HG03571 (cell line): ENCODE data around the gene EIF1B.

Experiments used
- ATAC-seq: cut with Tn5 transposase; IDR thresholded peaks from one replicate; pipeline ENCODE4 v1.9.1; 2021; ENCODE audit not compliant: unreplicated experiment

Gene EIF1B

DNA sequence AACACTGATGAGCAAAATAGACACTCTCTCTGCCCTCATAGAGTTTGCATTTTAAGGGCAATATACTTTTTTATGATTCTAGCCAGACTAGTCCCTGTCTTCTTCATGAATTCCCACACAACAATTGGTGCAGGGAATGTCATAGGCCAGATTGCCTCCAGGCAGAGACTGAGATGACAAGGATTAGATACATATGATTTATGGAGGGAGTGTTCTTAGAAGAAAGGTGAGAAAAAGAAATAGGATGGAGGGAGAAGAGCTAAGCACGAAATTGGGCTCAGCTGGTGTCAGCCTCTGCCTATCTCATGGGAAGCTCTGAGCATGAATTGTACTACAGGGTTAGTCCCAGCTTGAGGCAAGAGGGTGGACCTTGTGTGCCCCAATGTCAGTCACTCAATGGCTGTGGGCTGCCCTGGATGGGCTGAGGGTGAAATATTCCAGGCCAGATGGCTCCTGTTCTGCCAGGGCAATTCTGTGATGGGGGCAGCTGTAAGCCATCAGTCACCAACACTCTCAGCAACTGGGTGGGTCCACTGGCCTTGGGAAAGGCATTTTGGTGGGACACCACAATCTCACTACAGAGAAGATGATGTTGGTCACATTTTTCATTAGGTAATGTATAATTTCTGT is 31.1 kb downstream of the EIF1B start:
- ATAC-seq, result no peak

DNA sequence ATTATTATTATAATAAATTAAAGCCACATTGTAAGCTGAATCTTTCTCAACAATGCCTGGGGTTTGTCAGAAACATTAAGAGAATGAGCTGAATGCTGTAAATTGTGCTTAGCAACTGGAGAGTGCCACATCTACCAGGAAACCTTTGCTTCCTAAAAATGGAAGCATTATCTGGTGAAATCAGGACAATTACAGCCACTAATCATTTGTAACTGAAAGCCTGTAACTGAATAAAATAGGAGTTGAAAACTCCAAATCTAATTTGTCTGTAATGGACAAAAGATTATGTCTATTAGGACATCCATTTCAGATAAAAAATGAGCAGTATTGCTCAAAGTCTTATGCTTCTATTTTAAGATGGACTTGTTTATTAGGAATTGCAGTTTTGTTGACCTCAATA is 32.2 kb downstream of the EIF1B start:
- ATAC-seq, result no peak

DNA sequence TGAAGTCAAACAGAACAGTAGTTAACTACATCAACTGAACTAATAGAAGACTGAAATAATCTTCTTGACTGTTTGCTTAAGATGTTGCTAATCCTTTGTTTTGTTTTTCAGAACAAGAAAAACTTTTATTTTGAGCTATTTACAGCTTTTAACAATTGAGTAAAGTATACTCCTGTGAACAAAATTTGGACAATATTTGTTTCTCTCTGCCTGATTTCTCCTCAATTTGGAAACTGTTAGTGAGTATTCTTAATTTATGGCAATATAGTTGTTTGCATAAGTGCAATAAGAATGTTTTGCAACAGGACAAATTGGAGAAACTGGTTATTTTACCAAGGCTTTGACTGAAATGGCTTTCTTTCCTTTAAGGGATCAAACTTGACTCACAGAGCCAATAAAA is 41.0 kb downstream of the EIF1B start:
- ATAC-seq, result no peak

DNA sequence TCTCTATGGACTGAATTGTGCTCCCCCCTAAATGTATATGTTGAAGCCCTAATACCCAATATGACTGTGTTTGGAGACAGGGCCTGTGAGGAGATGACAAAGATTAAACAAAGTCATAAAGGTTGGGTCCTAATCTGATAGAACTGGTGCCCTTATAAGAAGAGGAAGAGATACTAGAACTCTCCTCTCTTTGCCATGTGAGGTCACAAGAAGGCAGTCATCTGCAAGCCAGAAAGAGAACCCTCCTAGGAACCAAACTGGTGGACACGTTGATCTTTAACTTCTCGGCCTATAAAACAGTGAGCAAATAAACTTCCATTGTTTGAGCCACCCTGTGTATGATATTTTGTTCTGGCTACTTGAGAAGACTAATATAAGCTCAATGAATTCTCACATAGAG is 45.9 kb downstream of the EIF1B start:
- ATAC-seq, result no peak

DNA sequence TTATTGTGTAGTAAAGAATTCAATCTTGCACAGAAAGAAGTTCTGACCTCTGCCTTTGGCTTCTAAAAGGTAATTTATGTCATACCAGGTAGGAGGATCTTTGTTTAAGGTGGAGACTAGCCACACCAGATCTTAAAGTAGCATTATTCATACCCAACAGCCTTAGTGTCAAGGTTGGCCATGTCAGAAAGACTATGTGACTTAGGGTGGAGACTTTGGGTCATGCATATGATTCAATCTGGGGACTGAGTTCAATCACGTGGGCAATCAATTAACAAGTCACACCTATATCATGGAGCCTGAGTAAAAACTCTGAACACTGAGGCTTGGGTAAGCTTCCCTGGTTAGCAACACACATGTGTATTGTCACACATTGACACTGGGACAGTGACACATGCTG is 48.9 kb downstream of the EIF1B start:
- ATAC-seq, result no peak
